CD4-positive, alpha-beta T cell treated with Interleukin-6 at 100 ng/mL for 8 hours (primary cell): ENCODE results near the gene DHX16.

Experiments used
- DNase-seq: peaks from one replicate; pipeline ENCODE4 v3.0.0-alpha.2; 2020; ENCODE audit warnings: mixed read lengths, low spot score

DHX16 gene

DNA sequence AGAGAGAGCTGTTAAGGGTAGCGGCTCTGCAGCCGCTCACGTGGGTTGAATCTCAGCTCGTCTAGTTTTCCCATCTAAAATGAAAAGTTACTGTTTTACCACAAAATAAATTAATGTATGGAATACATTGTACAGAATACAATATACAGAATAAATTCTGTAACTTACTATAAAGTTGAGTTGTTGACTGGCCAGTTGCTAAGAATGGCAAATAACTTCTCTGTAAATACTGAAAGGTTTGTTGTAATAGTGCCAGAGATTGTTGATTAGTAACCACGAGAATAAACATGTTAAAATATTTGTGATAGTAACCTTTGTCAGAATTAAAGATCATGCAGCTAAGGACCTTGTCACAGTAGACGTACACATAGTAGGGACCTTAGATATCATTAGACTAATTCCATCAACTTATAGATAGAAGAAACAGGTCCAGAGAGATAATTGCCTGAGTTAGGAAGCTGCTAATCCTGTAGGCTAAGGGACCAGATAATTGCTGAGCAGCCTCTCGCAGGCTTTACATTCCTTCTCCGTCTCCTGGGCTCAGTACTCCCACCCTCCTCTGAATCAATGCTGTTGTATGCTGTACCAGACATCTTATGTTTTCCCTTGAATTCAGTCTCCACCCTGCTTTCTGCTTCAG lies 18.5 kb upstream of the DHX16 start:
- DNase-seq, result no peak

DNA sequence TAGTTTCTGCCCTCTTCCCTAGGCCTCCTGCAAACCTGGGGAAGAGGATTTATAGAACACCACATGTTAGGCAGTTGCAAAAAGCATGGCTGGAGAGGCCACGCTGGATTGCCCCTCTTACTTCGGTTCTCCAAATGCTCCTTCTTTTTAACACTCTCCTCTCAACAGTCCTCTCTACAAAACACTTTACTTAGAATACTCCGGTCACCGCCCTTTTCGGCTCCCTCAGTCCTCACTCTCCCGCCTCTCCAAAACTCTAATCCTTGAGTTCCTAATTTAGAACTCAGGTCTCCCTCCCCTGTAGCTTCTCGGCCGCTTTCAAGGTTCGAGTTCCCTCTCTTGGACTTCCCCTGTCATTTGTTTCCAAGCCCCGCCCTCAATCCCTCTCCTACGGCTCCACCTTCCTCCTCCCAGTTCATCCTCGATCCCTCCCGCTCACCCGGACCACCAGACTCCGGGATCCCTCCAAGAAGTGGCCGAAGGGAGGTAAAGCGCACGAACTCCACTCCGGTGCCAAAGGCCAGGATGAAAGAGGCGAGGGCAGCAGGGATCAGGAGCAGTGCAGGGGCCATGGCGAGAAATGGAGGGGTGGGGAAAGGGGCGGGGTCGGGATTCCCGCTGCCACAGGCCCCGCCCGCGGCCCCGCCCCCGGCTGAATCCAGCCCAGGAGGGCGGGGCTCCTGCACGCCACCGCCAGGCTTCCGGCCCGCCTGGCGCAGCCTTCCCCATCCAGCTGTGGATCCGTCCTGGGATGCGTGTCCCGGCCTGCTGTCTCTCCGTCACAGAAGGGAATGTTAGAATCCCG lies 17.8 kb upstream of the DHX16 start, which contains the start of gene NRM:
TSS of gene NRM (minus strand) at position 582 of the 805 bp plus-strand sequence. CDS start at position 572, 10 bp downstream.
- peak; percentile 66 for DNase-seq

DNA sequence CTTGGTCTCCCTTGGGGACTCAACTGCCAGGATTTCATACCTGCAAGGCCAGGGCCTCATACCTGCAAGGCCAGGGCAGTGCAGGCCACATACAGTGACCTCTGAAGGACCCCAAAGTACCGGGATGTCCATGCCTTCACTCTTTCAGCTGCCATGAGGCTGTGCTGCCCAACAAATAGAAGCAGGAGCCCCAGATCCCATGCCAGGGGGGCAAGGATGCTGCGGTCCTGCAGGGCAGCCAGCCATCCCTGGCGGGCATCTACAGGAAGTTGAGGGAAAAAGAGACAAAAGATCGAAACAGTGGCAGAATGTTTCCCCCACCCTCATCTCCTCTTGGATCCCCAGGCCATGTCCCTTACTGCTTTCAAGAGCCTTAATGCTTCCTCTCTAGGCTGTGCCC lies 17.2 kb upstream of the DHX16 start:
- DNase-seq, result no peak

DNA sequence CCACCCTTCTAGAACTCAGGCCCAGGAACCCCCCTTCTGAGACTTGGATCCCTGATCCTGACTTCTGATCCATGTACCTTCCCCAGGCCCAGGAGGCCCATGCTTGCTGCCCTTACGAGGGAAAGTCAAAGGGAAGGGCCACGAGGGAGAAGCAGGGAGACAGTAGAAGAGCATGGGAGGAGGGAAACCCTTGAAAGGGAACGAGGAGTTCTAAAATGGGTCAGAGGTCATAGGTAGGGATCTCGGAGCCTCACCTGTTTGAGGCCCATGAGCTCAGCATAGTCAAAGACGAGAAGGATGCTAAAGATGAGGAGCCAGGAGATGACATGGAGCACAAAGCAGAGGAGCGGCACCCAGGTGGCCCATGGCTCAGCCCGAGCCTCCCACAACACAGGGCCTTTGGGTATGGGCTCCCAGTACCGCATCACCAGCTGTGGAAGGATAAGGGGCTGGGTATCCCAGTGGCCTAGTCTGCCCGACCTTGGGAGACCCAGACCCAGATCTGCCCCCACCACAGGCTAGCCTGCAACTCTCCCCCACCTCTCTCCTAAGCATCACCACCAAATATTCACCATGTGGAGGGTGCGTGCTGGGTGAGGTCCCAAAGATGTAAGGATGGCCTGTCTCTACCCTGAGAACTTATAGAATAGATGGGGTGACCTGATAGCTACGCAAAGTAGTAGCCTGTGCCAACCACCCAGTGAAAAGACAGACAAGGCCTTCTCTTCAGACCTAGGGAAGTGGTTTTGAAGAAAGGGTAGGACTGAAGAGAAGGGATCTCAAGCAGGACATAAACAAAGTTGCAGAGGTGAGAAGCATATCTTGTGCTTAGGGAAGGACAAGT lies 16.4 kb upstream of the DHX16 start:
- DNase-seq, result no peak

DNA sequence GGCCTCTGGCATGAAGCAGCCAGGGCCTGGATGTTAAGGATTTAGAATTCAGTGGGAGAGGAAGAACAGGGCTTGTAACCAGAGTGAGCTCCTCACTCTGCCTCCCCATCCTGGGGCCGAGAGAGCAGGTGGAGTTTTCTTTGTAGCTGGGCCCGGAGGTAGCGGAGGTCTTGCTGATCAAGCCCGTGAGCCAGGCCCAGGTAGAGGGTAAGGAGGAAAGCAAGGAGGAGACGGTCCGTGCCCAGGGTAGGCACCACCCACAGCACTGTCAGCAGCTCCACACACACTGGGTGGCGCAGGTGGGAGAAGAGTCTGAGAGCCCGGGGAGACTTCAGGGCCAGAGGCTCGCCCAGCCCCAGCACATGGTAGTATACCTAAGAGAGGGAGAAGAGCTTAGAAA lies 15.8 kb upstream of the DHX16 start:
- no peak for DNase-seq

DNA sequence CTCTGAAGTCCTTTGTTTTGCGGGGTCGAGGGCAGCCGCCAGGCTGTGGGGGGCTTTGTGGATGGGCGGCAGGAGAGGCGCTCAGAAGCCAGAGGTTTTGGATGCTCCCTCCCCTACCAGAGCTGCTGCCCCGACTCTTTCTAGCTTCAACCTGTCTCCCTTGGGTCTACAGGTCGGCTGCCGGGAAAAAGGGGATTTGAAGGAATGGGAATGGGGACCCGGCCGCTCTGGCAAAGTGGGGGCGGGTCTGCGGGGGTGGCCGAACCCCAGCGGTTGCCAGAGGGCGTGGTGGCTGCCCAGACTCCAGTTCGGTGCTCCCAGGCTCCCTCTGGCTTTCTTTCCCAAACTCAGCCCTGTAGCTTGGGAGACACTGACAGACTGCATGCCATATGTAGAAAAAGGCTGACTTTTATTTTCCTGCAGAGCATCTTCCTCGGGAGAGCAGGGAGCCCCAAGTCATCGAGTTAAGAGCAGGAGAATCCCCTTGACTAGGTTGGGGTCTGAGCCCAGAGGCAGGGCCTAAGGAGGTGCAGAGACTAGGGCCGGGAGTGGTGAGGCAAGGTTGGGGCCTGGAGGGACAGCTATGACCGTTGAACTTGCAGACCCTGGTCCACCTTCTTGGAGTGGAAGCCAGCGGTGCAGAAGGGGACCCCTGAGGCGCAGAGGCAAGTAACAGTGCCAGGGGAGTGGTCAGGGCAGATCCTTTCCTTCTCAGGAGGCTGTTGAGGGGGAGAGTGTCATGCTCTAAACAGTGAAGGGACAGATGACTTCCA lies 15.0 kb upstream of the DHX16 start:
- DNase-seq, result no peak

DNA sequence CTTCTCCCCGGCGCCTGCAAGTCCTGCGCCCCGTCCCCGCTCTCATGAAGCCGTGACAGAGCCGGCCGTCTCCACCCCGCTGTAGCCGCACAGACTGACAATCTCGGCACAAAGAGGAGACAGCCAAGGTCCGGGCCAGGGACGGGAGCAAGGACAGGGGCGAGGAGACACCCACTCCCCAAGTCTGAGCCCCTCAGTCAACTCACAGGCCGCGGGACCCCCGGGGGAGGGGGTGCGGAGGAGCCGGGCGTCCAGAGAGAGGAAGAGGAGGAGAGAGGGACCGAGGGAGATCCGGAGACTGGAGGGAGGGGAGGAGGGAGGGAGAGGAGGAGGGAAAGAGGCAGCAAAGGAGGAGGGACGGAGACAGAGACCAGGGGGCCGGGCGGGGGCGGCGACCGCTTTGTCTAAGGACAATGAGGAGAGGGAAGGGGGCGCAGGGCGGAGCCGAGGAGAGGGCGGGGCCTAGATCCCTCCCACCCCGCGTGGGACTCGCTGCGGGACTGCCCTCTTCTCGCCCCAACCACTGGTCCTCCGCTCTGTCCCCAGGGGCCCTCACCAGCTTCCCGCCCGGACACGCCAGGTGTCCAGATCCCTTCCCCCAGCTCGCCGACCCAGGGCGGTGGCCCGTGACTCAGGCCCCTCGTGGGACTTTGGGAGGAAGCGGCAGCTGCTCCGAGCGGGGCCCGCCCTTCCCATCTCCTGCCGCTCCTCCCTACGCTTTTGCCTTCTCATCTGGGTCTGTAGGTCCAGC lies 14.3 kb upstream of the DHX16 start:
- peak; percentile 59 for DNase-seq

DNA sequence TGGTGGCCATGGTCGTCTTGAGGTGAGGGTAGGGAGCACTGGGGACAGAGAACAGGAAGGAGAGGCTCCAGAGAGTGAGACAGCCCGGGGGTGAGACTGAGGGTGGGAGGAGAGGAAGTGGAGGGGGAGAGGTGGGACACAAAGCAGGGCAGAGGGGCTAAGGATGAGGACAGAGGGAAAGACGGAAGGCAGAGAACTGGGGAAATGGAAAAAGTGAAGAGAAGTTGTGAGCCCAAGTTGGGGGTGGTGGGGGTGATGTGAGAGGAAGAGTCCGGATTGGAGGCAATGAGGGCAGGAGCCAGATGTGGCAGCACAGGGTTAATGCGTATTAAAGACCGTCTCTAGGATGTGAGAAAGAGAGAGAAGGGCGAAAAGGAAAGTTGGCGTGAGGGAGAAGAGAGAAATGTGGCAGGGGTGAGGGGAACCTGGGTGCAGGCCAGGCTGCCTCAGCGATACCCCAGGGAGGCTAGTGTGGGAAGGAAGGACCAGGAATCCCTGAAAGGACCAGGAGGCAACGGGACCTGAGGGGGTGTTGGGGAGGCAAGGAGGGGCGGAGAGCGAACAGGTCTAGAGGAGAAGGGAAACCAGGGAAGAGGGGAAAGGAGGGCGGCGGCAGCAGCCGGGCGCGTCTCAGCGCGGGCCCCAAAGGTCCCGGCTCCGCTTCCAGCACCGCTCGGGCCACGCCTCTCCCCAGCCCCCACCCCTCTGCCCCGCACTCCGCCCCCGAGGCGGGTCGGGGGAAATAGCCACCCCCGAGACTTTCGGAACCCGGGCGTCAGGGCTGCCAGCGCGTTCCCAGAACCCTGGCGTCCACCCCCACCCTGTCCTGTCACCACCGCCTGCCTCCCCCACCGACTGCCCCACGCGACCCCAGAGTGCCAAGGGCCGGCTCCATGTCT lies 13.5 kb upstream of the DHX16 start, which contains the start of gene PPP1R18:
TSS of gene PPP1R18 (minus strand) at position 637 of the 899 bp plus-strand sequence. CDS start at position 10, 627 bp downstream.
- peak; percentile 71 for DNase-seq

DNA sequence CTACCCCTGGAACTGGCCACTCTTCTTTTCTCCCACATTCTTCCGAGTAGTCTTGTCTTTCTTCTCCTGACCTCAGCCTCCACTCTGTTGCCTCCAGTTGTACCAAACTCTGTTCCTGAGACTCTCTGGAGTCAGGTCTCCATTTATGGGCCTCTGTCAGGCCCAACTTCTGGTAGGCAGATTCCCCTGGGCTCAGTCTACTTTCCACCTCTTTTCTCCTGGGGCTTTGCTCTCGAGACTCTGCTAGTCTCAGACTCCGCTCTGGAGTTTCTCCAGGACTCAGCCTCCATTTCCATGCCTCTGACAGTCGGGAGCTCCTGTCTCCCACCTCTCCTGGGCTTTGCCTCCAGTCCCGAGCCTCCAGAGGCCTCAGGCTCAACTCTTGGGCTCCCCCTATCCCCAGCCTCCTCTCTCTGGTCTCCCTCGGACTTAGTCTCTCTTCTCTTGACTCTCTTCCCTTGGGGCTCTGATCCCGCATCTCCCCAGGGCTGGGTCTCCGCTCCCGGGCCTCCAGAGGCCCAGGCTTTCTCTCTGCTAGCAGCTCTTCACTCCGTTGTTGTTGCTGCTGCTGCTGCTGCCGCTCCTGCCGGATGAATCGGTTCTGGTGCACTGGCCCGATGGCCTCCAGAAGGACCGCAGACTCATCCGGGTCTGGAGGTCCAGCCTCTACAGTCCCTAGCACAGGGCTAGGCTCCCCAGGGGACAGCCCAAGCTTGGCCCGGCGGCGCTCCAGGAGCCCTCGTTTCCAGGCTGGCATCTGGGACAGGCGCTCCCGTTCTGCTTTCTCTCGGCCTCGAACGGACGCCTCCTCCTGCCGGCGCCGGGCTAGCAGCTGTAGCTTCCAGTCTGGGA lies 12.6 kb upstream of the DHX16 start:
- no peak for DNase-seq

DNA sequence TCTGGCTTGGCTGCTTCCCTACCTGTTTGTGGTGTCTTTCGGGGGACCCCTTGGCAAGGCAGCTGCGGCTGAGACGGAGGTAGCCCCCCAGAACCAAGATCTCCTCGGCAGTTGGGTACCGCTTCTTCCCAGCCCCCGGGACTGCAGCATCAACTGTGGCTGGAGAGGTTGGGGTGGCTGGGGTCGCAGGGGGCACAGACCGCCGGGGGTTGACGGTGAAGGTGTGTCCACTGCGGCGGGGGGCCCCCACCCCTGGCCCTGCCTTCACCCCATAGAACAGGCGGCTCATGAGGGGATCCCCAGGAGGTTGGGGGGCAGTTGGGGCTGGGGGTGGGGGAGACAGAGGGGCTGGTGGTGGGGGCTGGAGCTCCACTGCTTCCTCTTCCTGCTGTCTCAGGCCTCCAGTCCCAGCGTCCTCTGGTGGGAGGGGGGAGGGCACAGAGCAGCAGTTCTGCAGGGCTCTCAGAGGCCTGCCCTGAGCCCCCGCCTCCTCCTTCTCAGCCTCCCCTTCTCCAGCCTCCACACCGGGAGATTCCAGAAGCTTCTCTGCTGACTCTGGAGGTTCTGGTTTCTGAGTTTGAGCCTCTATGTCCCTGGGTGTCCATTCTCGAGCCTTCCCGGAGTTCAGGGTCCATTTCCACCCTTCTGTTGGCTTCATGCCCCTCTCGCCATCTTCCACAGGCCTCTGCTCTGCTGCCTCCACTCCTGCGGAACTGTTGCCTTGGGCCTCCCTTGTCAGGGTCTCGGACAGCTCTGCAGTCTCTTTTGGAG lies 11.8 kb upstream of the DHX16 start:
- peak; percentile 62 for DNase-seq

DNA sequence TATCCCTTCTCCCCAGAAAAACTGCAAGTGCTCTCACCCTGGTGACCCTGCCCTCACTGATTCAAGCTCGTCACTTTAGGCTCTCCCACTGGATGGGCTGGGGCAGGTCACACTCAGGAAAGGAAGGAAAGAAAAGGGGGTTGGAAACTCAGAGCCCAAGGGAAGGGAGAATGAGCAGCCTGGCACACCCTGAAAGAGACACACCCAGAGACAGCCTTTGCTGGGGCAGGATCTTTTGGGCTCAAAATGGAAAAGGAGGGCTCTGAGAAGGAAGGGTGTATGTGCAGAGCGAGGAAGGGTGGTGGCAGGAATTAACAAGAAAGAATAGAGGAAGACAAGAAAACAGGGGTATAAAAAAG lies 11.2 kb upstream of the DHX16 start:
- no peak for DNase-seq

DNA sequence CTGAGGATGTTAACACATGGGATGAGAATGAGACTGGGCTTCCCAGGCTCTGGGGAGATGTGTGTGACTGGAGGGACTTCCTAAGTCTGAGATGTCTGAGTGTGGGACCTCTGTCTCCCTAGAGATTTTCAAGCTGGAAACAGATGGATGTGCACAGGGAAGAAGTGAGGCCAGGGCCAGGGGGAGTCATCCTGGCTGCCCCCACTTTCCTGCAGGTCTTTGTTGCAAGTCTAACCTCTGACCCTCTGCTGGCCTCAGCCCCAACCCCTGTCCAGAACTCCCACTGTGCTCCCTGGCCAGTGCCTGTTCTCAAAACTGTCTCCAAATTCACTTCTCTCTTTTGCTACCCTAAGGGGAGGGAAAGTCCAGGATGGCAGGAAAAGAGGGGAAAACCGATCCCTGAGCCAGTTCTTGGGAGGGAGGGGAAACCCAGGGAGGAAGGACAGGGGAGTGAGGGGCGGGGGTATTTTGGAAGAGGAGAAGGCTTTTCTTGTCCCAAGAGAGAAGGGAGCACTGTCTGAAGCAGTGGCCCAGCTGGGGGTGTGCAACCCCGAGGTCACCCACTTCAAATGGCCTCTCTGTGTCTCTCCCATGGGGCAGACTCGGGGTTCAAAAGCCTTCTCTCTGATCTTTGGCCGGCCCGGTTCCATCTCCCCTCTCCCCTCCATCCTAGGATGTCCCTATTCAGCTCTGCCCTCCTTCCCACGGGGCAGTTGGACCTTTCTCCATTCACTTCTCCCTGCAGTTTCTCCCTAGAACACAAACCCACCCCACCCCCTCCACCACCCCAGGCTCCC lies 10.6 kb upstream of the DHX16 start:
- no peak for DNase-seq

DNA sequence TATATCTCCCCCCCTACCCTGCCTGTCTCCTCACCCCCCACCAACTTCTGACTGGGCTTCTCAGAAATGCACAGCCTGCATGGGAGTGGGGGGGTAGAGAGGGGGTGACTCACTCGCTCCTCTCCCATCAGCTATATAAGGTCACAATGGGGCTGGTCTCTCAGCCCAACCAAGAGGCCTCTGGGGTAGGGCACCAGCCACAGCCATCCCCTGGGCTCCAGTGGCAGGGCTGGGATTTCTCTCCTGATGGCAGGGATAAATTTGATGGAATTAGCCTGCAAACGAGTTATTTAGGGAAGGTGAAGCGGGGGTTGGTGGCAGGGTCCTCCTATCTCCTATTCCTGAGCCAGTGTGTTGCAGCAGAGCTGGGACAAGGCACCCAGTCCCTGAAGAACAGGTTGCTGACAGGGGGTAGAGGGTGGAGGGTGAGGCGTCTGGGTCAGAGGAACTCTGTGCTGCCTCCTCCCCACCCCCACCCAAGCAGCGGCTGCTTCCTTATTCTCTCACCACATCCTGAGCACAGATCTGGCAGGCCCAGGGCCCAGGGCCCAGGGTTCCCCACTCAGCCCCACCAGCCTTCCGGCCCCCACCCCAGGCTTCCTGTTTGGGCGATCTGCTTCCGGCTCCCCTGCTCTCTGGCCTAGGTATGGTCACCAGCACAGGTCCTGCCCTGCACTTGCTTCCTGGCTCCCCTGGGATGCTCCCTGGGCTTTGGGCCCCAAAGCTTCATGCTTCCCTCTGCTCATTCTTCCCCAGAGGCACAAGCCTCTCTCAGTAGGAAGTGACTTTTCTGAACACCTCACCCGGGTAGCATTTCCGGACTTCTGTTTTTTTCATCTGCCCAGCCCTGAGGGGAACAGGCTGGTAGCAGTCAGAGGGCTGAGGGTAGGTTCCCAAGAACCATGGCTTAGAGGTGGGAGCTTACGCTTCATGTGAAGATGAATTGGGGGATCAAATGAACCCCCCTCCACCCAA lies 9.6 kb upstream of the DHX16 start:
- DNase-seq, result peak; percentile 92

DNA sequence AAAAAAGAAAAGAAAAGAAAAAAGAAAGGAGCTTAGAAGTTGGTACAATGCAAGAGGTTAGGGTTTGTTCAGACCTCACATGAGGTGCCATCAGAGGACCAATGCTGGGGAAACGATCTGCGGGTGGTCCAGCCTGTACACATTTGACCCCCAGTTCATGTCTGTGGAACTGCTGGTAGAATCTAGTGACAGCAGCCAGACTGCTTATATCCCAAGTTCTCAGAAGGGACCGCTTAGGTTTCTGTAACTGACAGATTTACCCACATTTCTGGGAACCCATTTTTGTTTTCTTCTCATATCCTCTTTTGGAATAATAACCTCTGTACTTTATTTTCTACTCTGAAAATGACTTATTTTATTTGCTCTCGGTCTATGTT lies 8.9 kb upstream of the DHX16 start:
- DNase-seq, result no peak

DNA sequence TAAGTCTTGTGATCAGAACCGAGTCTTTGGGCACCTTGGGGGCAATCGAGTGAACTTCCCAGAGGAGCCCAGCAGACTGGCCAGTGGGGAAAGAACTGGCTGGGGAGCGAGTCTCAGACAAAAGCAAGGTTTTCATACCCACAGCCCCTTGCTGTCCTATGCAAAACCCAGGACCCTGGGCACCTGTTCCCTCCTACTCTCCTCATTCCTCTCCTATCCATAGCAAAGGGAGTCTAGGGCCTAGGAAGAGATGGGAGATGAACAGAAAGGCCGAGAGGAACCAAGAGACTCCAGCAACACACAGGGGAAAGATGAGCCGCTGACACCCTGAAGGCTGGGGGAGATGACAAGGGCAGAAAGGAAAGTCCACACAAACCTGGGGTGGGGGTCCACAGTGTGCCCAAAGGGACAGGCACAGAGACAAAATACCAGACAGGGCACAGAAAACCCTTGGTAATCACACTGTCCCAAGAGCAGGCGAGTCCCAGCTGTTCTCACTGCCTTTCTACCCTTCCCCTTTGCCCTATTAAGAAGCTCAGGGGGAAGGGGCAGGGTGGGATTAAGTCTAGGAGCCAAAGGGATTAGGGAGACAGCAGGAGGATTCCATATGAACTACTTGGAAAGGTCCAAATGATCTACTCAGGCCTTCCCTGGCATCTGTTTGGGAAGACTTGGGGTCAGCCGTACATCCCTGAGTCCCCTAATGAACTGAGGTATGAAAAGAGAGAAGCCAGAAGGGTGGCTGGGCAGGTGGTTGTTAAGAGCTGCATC lies 7.1 kb upstream of the DHX16 start:
- no peak for DNase-seq
